T-helper 2 cell treated with Interferon-gamma antibody and Interleukin-4, amounts not matched to agents 100 ng/mL and 5 ng/mL, for 36 hours (primary cell): ENCODE results near the gene ARID1B. TPM values are rescaled to one million over a fixed set of nuclear protein-coding genes. Genes with fewer than 3 reads are reported as not detected.

Experiments
- intact Hi-C: fragments of 100-400 bp; cut with micrococcal nuclease; formaldehyde crosslinking; loops from one replicate; pipeline ENCODE4 v1.15.1; 2023
- total RNA-seq: library from RNA; stranded (reverse); gene quantifications from 2 replicates; pipeline ENCODE4 v1.2.3, GENCODE V29; 2022

ARID1B gene
- total RNA-seq, 1 donor from 2014 or later: 82.5 TPM

DNA sequence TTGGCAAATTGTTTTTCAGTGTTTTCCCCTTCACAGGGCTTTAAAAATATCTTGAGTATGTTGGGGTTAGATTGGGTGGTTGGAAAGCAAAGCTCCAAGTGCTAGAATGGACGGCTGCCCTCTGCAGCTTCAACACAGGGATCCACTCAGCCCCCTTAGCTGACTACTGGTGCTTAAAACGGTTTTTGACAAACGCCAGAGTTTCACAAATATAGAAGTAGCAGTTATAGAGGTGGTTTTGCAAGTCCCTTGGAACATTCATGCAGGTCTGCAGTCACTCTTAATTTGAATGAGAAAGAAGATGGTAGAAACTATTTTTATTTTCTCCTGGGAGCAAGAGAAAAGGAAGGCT, 175.9 kb downstream of the ARID1B start:
- intact Hi-C loops: no loop called here

DNA sequence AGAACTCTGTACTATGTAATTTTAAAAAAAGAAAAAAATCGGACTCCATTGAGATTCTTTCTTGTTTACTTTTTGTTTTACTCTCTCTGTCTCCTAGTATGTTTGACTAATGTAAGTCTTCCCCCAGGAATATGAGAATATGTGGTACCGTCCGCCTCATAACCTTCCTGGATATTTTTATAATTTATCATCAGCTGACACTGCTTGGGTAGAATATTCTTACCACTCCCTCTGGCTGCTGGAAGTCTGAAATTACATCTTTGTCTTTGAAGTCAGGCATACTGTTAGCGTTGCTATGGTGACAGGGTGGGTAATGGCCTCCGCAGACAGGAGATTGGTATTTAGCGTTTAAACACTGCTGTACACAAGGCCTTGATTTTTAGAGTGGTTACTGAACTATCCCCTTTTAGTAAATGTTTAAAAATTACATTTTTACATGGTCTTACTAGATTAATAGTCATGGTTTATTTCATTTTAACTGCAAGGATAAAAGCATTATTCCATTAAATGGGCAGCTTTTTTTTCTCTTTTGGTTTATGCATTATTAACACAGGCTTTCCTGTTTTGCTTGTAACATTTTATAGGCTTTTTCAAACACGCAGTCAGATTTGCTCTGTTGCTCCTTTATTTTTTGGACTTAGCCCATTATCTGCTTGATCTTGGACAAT, 176.4 kb downstream of the ARID1B start:
- intact Hi-C loops: no loop called here

DNA sequence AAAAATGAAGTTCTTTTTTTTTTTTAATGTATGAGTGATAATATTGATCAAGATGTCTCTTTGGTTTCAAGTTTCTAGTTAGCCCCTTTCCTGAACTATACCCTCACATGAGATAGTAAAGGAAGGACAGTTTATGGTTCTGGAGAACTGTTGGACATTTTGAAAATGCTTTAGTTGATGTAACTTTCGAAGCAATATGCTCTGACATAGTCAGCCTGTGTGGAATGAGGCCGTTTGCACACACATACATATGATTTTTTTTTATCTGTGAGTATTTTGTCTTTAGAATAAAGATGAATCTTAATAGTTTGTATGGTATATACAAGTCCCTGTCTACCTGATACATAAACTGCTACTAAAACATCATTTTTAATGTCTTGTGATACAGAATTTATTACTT, 177.0 kb downstream of the ARID1B start:
- intact Hi-C loops: no loop called here

DNA sequence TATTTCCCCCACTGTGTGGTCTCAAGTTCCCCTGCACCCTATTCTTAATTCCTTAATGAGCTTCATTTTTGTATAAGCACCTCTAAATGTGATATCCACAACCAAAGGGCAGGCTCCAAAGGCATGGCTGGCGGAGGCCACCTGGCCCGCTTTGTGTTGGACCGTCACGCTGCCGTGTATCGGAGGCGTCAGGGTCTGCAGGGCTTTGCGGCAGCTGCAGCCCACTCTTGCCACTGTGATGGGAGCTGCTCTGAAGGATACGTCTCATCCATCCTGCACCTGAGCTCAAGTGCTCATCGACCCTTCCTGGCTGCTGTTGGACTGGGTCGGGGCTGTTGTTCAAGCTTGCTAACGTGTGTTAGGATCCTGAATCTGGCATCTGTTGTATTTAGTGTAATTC, 177.6 kb downstream of the ARID1B start:
- intact Hi-C loops: no loop called here

DNA sequence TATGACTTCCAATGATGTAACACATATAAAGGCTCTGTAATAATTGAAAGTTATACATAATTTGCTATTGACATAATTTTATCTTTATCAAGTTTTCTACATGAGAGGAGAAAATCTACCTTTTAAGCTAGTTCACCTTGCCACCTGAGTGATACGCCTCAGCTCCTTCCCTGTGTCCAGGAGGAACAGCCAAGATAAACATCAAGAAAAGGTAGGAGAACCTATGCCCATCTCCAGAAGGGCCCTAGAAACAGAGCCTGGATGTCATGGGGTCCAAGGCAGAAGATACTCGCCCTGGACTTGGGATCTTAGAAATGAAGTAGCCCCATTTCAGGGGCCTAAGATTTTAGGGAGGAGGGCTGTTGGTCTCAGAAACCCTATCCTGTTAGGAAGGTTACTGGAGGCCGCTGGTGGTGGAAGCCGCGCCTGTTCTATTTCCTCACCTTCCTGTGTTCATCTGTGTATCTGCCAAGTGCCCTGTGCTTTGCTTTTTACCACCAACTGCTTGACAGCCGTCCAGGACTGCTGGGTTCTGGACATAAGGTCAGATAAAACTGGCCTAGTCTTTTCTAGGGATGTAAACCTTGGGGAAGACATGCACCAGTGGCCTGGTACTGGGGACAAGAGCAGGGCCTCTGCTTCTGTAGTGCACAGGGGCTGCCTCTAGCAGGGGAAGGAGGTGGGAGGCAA, 178.5 kb downstream of the ARID1B start:
- intact Hi-C loops: no loop called here

DNA sequence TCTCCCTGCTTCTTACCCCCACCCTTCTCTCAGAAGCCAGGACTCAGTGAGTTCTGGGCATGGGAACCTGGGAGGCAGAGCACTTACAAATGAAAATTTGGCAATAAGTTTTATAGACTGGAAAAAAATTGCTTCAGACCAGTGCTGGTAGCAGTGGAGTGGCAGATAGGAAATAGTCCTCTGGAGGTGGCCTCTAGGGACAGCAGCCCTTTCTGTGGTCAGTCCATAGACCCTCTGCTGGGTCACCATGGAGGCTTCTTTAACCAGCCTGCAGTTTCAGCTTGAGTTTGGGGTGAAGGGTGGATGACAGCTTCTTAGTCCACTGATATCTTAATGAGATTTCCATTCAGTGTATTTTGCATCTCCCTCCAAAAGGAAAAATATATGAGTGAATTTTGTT, 179.1 kb downstream of the ARID1B start:
- intact Hi-C loops: no loop called here

DNA sequence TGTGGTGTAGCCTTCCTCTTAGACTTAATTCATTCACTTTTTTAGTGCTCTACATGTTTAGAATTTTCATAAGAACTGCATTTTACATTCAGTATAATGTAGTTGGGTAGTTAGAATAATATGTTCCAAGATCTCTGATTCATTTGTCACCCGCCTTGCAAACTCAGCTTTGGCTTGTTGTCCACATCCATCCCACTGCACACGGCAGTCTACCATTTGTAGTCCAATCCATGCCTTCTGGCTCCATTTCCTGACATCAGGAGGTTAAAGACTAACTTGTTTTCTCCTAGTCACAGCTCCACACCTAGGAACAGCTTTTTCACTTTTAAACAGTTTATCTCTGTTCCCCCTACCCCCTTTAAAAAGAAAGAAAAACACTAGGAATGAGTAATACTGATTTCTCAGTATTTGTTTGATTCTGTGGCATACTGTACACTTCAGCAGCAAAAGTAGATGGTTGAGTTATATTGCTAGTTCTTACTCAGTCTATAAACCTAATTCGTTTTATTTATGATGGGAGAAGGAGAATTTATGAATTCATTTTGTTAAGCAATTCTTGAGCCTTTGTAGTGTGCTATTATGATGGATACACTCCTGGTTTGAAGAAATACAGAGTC, 180.9 kb downstream of the ARID1B start:
- intact Hi-C loops: no loop called here

DNA sequence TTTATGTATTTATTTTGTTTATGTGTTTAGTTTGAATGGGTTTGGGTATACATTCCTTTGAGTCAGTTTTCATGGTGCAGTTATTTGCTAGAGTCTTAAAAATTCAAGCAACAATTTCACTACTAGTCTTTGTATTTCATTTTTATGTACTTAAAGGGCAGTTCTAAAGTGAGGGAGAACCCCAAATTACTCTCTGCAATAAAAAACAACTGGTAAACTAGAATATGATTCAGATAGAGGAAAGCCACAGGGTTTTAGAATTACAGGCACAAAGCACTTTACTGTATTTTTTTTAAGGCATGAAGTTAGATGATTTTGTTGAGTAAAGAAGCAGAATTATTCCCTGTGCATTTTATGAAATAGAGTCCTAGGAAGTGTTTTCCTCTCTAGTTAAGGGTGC, 183.3 kb downstream of the ARID1B start:
- intact Hi-C loops: no loop called here

DNA sequence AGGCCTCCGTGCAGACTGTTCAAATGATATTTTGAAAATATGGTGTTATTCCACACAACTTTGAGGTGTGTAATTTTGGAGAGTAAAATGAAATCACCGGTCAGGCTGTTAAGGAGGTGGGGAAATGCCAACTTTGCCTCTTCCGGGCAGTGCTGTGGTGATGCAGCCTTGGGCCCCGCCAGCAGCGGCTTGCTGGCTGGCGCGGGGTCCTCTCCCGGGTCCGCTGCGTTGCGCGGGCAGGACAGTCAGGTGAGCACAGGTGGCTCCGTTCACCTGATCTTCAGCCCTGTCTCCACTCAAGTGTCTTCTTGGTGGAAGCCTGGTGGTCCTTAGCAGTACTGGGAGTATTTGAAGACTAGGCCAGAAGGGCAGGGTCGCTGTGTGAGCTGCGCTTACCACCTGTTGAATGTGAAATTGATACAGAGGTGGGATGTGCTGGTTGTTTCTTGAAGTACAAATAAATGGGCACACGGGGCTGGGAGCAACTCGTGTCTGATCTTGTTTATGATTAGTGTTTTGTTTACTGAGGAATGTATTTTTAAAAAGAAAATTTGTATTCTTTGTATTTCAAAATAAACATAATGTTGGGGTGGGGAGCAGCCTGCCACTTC, 184.2 kb downstream of the ARID1B start:
- intact Hi-C loops: no loop called here

DNA sequence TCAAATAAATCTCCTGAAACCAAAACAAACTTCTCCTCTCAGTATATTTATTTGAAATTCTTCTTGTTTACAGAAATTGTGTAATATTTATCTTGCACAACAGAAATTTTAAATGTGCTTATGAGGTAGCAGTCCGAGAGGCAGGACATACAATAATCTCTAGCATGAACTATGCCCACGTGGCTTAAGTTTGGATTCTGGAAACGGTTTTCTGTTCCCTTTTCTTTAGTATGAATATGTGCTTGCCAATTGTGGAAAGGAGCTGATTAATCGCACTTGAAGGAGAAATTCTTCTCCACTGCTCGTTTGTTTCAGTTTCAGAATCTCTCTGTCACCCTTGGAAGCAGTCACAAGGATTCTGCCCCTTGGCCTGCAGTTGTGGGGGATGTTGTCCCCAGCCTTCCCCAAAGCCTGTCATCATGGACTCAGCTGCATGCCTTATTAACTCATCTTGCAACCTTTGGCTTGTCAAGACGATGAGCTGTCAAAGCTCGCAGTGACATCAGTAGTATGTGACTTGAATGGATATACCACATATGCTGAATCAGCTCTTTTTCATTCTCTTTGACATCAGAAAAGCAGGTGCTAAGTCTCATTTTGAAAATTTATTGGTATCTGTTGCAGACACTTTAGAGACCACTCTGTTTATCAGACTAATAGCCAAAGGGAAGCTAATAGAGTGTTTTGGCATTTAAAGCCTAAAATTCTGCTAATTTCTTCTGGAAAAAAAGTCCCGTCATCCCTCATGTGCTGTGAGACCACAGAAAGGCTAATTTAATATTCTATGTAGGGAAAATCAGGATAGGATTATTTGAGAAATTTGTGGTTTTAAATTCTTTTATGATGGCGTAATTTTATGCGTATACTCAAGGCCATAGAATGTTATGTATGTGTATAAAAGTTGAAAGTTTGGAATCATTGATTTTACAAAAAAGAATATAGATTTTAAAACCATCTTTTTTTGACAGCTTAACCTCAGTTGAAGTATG, 186.8 kb downstream of the ARID1B start:
- intact Hi-C loops: no loop called here

DNA sequence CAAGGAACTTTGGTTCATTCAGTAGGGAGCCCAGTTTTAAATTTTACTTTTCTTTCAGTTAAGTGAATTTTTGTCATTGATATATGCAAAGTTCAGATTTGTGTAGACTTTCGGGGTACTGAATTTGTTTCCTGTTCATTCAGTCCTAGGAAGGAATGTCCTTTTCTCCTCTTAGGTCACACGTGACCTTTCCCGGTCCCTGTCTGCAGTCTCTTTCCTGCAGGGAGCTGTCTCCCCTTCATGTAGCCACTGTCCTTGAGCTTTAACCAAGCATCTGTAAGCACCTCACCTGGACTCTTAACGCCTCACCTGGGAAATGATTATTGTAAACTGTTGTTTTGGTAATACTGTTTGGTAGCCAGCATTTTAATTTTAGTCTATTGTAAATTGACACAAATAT, 190.7 kb downstream of the ARID1B start:
- intact Hi-C loops: no loop called here

DNA sequence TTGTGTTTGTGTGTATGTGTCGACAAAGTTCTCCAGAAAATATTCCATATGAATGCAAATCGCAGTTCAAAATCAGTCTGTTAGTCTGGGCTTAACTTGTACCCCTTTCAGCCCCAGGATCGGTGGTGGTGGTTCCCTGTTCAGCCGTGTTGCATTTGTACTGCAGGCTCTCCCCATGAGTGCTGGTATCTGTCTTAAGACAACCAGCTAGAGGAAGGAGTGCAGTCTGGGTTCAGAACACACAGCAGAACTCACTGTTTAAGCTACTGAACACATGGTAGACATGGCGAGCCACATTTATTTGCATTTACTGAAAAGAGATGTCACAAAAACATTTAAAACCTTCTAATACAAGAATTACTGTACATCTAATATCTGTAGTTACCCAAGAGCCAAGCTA, 192.1 kb downstream of the ARID1B start:
- intact Hi-C loops: no loop called here

DNA sequence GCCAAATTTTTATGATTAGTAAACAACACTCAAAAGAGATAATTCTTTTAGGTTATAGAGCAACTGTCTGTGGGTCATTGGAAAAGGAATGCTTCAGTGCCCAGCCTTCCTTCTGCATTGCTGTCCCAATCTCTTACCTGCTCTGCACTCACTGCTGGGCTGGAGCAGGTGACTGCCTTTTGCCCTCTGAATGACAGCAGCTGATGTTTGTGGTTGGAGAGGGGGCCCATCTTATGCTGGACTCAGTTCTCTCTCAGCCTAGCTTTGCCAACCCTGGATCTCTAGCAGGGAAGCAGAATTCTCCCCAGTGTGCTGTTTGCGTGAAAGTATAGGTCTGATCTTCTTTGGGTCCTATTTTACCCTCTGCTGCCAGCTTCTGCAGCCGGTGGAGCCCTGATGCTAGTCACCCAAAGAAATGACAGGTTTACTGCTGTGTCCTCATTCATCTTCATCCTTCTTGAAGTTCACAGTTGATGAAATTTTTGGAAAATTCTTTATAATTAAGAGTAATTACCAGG, 193.5 kb downstream of the ARID1B start:
- intact Hi-C loops: no loop called here

DNA sequence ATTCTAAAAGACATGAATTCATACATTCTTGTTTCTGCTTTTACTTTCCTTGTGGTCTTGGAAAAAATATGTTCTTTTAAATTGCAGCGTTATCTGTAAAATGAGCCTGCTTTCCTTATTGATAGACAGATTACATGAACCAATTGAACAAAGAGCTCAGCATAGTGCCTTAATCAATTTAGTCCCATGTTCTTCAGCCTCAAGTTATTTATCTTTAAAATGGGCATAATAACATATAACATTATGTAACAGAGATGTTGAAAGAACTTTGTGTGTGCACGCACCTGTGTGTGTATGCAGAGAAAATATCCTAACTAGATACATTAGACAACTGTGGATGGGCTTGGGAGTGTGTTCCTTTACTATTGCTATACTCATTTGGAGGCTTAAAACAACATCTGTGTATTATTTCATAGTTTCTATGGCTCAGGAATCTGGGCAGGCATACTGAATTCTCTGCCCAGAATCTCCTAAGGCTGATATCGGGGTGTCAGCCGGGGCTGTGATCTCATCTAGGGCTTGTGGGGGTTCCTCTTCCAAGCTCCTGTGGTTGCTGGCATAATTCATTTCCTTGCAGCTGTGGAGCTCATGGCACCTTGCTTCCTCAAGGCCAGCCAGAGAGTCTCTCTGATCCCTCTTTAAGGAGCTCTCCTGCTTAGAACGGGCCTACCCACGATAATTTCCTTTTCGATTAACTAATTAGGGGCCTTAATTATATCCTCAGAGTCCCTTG, 194.1 kb downstream of the ARID1B start:
- intact Hi-C loops: no loop called here

DNA sequence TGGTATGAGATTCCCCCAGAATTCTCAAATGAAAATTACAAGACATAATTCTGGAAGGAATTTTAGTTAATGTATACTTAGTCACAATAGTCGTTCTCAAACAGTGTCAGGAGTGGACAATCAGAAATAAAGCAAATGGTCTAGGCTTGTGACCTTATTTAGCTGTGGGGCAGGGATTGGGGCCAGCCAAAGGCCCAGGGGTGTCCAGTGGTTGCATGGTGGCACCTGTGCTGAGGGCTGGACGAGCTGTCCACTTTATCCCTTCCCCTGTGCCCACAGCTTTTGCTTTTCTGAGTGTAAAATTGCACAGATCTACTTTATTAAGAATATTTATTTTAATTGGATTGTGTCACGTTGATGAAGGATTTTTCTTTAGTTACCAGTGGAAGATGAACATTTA, 195.0 kb downstream of the ARID1B start:
- intact Hi-C loops: no loop called here

DNA sequence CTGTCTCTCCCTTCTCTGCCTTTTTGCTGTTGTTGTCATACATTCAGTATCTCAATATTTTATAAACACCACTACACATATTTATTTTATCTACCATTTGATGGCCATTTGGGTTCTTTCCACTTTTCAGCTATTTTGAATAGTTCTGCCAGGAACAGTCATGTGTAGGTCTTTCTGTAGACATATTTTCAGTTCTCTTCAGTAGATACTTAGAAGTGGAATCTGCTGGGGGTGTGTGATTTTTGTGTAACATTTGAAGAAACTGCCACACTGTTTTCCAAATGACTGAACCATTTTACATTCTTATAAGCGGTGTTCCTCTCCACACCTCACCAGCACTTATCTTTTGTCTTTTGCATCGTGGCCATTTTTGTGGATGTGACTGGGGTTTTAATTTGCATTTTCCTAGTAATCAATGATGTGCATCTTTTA, 197.7 kb downstream of the ARID1B start:
- intact Hi-C loops: loop anchor here (5.0 kb wide), 1 partner anchor 42 kb away; no protein-coding TSS in a partner anchor

DNA sequence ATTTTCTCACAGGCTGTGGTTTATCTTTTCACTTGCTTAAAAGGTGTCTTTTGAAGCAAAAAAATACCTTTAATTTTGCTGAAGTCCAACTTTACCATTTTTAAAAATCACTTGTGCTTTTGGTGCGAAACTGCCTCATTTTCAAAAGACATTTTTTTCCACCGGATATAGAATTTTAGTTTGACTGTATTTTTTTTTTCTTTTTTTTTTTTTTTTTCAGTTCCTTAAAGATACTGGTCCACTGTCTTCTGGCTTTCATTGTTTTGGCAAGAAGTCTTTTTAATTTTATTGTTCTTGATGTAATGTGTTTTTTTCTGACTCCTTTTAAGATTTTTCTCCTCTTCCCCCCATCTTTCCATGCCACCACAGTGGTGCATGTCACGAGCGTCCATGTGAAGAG, 198.2 kb downstream of the ARID1B start:
- intact Hi-C loops: loop anchor here (5.0 kb wide), 1 partner anchor 42 kb away; no protein-coding TSS in a partner anchor

DNA sequence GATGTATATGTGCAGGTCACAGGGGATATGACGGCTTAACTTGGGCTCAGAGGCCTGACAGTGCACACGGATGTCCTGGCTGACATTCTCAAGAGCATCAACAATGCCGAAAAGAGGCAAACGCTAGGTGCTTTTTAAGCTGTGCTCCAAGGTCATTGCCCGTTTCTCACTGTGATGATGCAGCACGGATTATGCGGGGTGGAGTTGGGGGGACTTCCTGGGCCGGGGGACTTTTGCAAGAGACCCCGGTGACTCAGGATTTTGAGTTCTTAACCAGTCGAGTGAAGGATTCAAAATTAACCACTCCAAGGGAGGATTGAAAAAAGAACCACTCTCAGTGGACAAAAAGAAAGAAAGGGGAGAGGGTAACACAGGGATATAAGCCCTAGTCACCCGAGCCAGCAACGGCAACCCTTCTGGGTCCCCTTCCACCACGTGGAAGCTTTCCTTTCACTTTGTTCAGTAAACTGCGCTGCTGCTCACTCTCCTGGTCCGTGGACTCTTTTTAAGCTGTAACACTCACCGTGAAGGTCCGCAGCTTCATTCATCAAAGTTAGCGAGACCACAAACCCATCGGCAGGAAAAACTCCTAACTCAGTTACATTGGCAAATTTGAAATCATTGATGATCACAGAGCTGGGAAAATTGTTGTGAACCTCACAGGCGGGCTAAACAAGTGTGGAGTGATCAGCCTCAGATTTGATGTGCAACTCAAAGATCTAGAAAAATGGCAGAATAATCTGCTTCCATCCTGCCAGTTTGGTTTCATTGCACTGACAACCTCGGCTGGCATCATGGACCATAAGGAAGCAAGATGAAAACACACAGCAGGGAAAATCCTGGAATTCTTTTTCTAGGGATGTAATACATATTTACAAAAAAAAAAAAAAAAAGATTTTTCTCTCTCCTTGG, 199.3 kb downstream of the ARID1B start:
- intact Hi-C loops: loop anchor here (1.0 to 5.0 kb wide), 2 partner anchors 41 to 194 kb away; no protein-coding TSS in a partner anchor
